ENCODE results near the gene KCNN2. TPM values are rescaled to one million over a fixed set of nuclear protein-coding genes. Genes with fewer than 3 reads are reported as not detected.

KCNN2 gene
- total RNA-seq, 4 donors from 2014 or later = 0.19 to 1.4 (median 0.19) TPM; not detected in 1

GRCh38 chr5:114434396-114435219 is 72.7 kb downstream of the KCNN2 start:
- no peak for DNase-seq (ENCODE audit: low spot score)
- TF ChIP-seq, protein P1, sequence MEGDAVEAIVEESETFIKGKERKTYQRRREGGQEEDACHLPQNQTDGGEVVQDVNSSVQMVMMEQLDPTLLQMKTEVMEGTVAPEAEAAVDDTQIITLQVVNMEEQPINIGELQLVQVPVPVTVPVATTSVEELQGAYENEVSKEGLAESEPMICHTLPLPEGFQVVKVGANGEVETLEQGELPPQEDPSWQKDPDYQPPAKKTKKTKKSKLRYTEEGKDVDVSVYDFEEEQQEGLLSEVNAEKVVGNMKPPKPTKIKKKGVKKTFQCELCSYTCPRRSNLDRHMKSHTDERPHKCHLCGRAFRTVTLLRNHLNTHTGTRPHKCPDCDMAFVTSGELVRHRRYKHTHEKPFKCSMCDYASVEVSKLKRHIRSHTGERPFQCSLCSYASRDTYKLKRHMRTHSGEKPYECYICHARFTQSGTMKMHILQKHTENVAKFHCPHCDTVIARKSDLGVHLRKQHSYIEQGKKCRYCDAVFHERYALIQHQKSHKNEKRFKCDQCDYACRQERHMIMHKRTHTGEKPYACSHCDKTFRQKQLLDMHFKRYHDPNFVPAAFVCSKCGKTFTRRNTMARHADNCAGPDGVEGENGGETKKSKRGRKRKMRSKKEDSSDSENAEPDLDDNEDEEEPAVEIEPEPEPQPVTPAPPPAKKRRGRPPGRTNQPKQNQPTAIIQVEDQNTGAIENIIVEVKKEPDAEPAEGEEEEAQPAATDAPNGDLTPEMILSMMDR (IDR thresholded peaks at IDR 0.05) = no peak
- ATAC-seq (ENCODE audit: low FRiP score) = no peak

- no peak for ATAC-seq (ENCODE audit: low FRiP score)
- TF ChIP-seq, protein P1 (IDR thresholded peaks at IDR 0.05) = no peak
These were observed 73.3 kb downstream of the KCNN2 start for GRCh38 chr5:114435220-114435481.

DNA sequence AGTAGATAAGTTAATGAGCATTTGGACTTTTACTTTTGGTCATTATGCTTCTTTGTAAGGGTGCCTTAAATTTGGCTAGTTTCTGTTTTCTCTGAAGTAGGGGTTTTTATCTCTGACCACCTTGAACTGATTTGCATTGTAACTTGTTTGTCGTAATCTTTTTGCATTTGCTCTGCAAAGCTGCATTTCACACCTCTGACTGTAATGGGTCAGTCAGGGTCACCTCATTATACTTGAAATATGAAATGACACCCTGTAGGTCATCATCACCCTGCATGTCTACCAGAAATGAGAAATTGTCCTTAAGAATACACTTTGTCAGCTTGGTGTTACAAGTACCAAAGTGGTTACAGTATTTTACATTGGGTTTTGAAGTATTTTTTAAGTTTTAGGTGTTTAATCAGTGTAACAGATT is 74.0 kb downstream of the KCNN2 start:
- ATAC-seq (ENCODE audit: low FRiP score) (no peak), DNase-seq (ENCODE audit: low spot score) (no peak)
- TF ChIP-seq, protein P1 (IDR thresholded peaks at IDR 0.05) = no peak

More at GRCh38 chr5:114435220-114435481, 73.3 kb downstream of the KCNN2 start:
- DNase-seq (ENCODE audit: low spot score) = no peak

DNA sequence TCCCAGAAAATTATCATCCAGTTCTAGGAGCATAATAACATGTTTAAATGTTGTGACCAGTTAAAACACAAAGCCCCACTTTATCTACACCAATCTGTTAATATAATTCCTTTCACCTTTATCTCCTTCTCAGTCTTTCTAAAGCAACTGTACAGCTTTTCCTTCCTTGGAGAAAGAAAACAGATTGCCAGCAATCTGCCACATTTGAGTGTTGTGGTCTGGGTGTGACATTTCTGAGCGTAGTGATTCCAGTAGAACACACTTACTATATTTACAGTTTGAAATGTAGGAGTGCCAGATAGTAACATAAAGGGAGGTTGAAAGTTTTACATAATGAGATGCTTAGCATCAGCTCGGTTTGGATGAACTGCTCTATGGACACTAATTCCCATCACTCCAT is 76.1 kb downstream of the KCNN2 start:
- TF ChIP-seq, protein P1 (IDR thresholded peaks at IDR 0.05) = no peak
- no peak for DNase-seq (ENCODE audit: low spot score)
- ATAC-seq (ENCODE audit: low FRiP score) = no peak

DNA sequence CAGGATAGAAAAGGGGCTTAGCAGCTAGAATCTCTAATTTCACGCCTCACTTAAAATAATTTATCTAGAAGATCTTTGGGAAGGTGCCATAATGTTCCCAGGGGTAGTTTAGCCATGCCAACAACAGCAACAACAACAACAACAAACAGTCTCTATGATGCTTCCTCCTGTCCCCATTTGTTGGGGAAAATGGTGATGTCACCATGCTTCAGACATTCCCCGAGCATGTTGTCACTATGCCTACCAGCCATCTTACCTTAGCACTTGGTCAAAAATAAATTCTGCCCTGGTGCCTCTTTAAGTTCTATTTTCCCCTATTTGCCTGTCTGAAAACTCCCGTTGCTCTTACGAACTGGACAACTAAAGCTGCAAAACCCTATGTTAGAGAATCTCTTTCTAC is 76.6 kb downstream of the KCNN2 start:
- DNase-seq (ENCODE audit: low spot score) (no peak), ATAC-seq (ENCODE audit: low FRiP score) (no peak)
- TF ChIP-seq, protein P1 (IDR thresholded peaks at IDR 0.05) = no peak

DNA sequence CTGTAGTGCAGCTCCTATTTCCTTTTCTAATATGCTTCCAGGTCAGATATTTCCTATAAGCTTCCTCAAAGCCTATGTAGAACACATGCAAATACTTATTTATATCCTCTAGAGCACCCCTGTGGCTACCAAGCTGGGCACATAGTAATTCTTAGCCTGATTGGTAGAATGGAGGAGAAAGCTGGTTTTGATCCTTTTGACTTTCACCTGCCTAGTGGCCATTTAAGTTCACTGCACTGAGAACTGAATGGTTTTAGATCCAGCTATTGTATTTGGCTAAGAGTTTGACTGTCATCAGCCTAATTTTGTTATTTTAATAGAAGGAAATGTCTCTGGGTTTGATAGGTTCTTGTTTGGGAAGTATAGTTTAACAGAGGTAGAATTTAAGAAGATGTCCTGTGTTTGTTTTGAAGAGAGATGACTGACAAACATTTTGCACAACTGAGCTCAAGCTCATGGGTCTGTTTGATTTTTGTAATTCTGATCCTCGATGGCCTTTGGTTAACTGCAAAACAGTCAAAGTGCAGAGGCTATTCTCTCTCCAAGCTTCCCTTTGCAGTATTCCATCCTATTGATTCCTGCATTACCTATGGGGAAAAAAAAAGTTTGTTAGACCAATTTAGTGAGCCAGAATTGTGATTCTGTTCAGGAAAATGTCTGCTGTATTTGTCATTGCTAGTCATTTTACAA is 85.4 kb downstream of the KCNN2 start:
- TF ChIP-seq, protein P1 (IDR thresholded peaks at IDR 0.05) = no peak
- ATAC-seq (ENCODE audit: low FRiP score) = no peak
- no peak for DNase-seq (ENCODE audit: low spot score)

GRCh38 chr5:114448481-114448880 is 86.6 kb downstream of the KCNN2 start:
- ATAC-seq (ENCODE audit: low FRiP score) (no peak), DNase-seq (ENCODE audit: low spot score) (no peak)
- TF ChIP-seq, protein P1 (IDR thresholded peaks at IDR 0.05) = no peak
